Measurements from ENCODE around the gene SMYD3.
"Not testable (repeated sequence)": the region's sequence is repeated elsewhere in the genome, so short reads cannot be mapped to it uniquely, and the experiment has no call there.

Gene SMYD3

DNA sequence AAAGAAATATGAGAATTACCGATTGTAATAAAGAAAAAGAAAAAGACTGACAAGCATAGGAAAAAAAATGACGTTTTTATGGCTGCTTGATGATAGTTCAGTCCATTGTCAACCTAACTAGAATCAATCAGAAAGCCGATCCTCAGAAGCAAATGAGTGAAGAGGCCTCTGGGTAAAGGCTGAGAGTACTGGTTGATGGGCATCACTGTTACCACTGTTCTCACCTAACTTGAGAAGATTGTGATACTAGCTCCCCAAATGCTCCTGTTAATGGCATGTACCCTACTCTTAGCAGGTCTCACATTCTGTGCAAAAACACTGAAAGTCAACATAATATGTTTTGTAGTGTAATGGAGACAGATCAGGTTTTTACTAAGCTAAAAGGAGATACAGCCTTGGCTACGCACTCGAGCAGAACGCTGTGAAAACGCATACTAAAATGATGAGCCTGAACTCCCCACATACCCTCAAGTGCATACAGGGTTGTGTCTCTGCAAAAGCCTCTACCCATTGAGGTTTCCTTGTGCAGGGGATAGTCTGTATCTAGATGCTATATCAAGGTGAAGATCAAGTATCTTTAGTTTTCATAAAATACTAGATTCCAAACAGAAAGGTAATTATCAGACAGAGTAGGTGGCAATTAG is 554.6 kb downstream of the SMYD3 start:
- DNase-seq (ENCODE audit: low read depth), result no peak

DNA sequence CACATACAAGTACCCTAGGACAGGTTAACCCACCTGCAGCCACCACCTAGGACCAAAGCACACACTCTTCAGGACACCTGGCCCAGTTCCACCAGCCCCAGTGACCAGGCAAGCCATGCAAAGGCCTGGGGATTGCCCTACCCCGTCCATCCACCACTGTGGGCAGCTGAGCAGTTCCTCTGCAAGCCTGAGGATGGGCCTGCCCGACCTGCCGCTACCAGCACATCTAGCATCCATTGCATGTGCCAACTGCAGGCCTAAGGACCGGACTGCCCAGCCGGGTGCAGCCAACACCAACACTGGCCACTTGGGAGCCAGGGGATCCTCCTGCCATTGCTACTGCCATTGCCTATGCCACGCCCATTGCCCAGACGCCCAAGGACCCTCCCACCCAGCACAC is 558.3 kb downstream of the SMYD3 start:
- no peak for DNase-seq (ENCODE audit: low read depth)

DNA sequence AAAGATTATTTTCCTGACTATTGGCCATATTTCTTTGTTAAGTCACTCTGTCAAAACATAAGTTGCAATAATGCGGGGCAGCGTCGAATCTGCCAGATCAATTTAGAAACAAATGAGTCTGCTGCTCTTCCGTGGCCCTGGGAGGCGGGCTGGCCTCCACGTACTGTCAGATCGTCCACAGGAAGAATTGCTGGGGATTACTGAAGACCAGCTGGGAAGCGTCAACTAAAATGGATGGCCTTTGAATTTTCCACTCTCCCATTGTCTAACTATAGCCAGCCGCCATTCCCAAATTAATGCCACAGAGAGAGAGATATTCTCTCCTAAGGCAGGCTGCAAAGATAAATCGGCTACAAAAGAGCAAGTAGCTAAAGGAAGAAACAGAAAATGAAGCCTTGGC is 560.2 kb downstream of the SMYD3 start:
- no peak for DNase-seq (ENCODE audit: low read depth)

DNA sequence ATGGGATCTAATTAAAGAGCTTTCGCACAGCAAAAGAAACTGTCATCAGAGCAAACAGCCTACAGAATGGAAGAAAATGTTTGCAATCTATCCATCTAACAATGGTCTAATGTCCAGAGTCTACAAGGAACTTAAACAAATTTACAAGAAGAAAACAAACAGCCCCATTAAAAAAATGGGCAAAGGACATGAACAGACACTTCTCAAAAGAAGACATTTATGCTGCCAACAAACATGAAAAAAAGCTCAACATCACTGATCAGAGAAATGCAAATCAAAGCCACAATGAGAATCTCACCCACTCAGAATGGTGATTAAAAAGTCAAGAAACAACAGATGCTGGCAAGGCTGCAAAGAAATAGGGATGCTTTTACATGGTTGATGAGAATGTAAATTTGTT is 561.9 kb downstream of the SMYD3 start:
- not testable (repeated sequence) for DNase-seq (ENCODE audit: low read depth)

DNA sequence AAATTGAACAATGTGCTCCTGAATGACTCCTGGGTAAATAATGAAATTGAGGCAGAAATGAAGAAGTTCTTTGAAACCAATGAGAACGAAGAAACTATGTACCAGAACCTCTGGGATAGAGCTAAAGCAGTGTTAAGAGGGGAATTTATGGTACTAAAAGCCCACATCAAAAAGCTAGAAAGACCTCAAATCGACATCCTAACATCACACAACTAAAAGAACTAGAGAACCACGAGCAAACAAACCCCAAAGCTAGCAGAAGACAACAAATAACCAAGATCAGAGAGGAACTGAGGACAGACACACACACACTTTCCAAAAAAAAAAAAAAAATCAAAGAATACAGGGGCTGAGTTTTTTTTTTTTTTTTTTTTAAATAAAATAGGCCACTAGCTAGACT is 564.2 kb downstream of the SMYD3 start:
- no peak for DNase-seq (ENCODE audit: low read depth)

DNA sequence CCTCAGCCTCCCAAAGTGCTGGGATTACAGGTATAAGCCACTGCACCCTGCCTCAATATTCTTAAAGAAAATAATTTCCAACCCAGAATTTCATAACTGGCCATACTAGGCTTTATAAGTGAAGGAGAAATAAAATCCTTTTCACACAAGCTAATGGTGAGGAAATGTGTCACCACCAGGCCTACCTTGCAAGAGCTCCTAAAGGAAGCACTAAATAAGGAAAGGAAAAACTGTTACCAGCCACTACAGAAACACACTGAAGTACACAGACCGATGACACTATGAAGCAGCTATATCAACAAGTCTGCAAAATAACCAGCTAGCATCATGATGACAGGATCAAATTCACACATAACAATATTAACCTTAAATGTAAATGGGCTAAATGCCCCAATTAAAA is 565.3 kb downstream of the SMYD3 start:
- DNase-seq (ENCODE audit: low read depth), result not testable (repeated sequence)

DNA sequence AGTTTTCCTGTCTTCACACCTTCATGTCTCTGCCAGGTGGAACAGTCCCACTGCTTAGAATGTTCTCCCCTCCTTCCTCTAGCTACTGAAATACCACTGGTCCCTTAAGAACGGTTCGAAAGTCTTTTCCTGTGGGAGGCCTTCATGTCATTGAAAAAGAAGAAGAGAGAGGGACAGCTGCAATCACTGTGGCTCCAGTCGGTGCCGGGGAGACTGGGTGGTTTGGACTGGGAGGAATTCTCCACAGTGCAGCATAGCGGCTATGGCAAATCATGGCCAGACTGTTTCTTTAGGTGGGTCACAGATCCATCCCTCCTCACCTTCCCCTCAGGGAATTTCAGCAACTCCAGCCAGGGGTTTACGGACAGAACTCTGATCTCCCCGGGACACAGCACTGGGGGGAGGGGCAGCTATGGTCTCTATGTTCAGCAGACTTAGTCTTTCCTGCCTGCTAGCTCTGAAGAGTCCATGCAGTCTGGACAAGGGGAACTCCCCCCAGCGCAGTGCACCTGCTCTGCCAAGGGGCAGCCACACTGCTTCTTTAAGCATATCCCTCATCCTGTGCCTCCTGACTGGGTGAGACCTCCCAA is 567.2 kb downstream of the SMYD3 start:
- DNase-seq (ENCODE audit: low read depth), result no peak

DNA sequence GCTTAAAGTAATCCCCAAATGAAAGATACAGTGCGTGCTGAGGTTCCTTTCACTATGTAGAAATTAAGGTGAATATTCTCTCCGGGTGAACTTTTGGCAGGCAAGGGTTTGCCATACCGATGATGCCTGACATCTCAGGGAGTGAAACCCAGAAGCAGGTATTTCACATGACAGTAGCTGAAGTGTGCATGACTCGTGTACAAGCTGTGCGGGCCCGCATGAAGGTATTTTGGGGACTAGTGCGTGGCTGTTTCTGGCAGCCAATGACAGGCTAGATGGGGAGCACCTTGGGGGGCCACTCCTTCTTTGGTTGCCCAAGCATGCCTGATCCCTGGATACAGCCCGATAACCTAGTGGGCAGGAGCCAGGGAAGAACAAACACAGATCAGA is 569.0 kb downstream of the SMYD3 start:
- DNase-seq (ENCODE audit: low read depth), result no peak

DNA sequence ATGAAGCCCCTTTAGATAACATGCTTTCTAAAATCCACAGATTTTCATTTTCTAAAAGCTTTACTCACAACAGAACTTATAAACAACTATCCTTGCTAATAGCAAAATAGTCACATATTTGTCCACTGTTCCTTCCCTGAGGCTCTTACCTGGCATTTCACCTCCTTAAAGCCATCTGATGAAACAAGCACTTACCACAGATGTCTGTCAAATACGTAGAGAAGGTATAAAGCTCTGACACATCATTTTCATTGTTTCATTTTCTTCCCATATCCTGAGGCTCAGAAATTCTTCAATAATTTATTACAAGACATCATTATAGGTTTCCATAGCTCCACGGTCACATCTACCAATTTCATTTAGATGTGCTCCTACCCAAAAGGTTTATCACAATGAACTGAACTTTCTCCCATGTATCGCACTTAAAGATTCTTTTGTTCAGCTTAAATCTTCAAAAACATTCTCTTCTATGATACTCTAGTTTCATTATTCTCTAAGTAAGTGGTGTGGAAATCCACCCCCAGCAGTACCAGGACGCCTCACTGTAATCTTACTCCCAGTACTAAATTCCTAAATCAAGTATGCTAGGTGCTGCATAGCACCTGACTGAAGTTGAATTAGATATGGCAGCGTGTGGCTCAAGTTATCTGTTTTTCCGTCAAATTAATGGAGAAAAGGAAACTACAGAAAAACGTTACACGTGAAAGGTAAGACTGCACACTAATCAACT is 569.6 kb downstream of the SMYD3 start:
- no peak for DNase-seq (ENCODE audit: low read depth)

DNA sequence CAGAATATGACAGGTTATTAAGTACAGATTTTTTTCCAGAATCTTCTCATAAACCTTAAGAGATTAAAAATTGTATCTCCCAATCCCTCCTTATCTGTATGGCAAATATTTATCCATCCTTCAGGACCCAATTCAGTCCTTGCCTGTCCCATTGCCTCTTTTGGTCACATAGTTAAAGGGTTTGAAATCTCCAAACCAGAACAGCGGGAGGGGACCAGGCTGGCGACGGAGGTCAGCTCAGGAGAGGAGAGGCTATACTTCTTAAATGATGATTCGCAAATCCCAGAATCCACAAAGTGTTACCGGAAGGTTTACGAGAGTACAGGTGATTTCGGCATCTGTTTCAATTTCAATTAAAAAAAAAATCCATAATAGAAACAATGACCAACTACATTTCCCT is 572.7 kb downstream of the SMYD3 start:
- no peak for DNase-seq (ENCODE audit: low read depth)

DNA sequence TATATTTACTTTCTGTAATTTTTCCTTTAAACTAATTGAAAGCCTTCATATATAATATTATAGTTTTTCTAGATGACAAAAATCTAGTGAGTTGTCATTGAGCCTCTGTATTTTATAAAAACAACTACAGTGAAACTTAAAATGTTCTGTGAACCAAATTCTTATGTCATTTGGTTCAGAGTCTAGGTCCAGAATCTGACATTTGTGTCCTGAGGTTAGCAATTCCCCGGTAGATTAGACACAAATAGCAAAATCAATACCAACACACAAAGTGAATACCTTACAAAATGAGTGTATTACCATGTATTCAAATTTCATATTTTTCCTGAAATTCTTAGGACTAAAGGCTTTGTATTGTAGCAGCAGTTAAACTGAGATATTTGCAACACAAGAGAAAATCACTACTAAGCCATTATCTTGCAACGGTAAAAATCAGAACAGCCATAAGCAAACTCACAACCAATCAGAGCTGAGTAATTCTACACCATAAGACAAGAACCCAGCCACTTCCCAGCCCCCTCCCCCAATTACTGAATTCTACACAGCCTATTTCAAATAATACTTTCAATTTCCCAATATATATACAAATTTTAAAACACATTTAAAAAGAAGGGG is 573.5 kb downstream of the SMYD3 start:
- no peak for DNase-seq (ENCODE audit: low read depth)

DNA sequence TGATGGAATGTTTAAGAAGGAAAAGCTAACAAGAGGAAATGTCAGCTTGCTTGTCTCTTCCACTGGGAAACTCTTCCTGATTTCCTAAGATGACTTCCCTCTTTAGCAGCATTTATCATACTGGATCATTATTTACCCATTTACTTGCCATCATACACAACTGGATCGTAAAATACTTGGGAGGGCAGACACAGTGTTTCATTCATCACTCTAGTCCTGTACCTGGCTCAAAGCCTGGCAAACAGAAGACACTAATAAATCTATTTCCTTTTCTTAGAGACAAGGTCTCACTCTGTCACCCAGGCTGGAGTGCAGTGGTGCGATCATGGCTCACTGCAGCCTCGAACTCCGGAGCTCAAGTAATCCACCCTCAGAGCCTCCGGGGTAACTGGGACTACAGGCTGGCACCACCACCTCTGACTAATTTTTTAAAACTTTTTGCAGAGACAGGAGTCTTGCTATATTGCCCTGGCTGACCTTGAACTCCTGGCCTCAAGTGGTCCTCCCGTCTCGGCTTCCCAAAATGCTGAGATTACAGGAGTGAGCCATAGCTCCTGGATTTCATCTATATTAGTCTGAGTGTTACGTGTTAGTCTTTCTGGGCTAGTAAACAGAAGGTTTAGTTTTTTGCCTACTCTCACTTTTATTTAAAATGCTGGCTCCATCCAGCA is 574.6 kb downstream of the SMYD3 start:
- DNase-seq (ENCODE audit: low read depth), result no peak

DNA sequence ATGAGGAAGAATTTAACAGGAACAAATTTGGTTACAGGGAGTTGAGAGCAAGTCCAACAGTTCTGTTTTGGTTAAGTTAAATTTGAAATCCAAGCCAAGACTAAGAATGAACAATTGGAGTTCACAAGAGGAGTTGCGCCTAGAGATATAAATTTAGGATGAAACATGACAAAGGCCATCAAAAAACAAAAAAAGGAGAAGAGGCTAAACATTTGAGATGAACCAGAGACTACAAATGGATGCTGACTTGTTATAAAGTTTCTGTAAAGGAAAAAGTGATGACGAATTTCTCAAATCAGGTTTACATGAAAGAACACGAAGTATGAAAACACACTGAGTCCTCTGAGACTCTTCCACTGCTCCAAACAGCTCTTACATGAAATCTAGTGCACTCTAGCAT is 575.6 kb downstream of the SMYD3 start:
- no peak for DNase-seq (ENCODE audit: low read depth)

DNA sequence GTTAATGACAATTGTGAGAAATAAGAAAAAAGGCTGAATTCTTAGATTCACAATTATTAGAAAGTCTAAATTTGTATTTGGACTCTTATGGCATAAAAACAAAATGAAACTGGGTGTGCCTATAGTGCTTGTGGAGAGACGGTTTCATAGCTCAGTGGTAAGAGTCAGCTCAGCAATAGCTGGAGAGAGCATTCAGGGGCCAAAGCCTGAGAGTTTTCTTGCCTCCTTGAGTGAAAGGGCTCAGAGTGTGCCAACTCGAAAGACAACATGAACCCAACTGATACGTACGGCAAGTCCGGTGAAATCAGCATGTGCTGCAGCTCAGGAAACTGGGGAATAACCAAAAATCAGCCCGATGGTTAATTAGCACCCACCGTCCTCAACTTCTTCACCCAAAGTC is 577.9 kb downstream of the SMYD3 start:
- DNase-seq (ENCODE audit: low read depth), result no peak

DNA sequence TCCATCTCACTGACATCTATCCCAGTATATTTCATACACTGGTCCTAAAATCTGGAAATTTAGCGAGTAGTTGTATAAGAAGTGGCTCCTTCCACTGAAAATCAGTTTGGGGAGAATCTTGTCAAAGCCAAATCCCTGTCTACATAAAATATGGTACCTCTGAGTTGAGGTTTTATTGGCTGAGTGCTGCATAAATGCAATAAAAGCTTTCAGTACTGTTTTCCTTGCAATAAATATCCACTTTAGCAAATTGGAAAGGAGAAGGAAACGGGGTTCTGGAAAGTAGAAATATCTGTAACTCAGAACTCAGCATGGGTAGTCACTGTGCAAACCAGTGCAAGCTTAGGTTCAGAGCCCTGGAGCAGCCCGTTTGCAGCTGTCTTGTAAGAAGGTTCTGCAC is 580.2 kb downstream of the SMYD3 start:
- DNase-seq (ENCODE audit: low read depth), result no peak

DNA sequence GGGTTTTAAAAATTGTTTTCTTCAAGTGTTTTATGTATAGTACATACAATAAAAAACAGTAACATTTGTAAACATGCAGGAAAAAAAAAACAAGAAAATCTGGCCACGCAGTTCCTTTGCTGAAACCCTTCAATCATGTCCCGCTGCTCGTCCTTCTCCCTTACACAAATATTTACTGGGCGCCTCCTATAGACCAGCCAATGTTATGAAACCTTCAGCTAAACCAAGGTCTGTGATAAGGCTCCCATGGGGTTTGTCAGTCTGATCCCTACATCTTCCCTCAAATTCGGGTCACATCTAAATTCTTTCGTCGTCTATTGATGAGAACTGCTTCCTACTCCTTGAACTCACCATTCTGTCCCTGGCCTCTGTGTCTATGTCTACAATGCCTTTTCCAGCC is 583.9 kb downstream of the SMYD3 start:
- DNase-seq (ENCODE audit: low read depth), result no peak

DNA sequence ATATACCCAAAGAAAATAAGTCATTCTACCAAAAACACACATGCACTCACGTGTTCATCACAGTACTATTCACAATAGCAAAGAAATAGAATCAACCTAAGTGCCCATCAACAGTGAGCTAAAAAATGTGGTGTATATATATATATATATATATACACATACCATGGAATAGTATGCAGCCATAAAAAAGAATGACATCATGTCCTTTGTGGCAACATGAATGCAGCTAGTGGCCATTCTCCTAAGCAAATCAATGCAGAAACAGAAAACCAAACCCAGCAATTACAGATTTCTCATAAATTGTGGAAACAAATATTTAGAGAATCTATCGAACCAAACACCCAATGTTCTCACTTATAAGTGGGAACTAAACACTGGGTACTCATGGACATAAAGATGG is 585.7 kb downstream of the SMYD3 start:
- DNase-seq (ENCODE audit: low read depth), result no peak

DNA sequence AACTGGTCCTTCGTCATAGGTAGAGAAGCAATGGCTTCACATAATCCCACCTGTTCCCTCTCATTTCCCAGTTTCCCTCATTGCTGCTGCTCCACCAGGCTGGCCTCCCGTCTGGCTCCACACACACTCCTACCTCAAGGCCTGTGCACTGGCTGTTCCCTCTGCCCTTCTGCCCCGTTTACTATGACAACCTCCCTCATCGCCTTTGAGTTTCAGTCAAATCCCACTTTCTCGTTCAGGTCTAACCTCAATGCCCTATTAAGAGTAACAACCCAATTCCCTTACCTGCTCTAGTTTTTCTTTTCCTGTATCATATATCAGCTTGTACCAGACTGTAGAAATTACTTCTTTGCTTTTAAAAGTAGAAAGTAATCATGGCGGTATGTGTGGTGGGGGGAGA is 589.7 kb downstream of the SMYD3 start:
- DNase-seq (ENCODE audit: low read depth), result no peak

DNA sequence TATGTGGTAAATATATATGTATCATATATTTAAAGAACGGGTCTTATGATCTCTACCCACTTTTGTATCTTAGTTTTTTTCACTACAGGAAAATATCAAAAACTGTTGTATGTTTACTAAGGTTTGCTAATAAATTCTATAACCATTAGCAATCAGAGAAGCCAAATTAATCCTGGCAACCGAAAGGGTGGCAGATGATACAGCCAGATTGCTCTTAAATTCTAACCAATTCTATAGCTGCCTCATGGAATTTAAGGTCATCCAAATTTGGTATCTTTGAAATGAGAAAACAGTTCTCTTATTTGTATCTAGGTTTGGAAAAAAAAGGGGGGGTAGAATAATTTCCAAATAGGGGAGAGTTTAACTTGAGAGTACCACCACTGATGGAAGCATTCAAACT is 591.2 kb downstream of the SMYD3 start:
- DNase-seq (ENCODE audit: low read depth), result no peak

DNA sequence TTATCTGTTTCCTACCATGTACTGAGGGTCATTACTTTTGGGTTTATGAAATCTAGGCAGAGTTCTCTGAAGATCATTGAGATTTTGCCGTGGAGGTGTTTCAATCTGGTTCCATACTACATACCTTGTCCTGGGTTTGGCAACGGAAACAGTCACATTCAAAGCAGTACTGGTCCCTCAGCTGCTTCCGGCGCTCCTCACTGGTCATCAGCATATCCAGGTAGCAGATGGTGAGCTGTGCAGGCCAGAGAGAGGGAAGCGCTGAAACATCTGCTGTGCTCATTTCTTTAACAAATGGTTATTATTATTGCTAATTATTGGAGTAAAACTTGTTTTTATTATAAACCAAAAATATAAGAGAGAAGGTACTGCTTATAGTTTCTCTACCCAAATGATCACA is 591.7 kb downstream of the SMYD3 start:
- no peak for DNase-seq (ENCODE audit: low read depth)

DNA sequence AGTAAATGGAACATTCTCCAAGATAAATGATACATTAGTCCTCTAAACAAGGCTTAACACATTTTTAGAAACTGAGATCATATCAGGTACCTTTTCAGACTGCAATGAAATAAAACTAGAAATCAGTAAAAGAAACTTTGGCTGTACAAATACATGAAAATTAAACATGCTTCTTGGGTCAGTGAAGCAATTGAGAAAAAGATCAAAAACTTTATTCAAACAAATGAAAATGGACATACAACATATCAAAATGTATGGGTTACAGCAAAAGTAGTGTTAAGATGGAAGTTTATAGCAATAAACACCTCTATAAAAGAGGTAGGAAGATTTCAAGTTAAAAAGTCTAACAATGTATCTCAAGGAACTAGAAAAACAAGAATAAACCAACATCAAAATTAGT is 598.5 kb downstream of the SMYD3 start:
- DNase-seq (ENCODE audit: low read depth), result no peak

DNA sequence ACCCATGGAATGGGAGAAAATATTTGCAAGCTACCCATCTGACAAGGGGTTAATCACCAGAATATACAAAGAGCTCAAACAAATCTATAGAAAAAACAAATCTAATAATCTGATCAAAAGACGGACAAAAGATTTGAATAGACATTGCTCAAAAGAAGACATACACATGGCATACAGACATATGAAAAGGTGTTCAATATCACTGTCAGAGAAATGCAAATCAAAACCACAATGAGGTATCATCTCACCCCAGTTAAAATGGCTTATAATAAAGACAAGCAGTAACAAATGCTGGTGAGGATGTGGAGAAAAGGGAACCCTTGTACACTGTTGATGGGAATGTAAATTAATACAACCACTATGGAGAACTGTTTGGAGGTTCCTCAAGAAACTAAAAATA is 600.9 kb downstream of the SMYD3 start:
- no peak for DNase-seq (ENCODE audit: low read depth)

DNA sequence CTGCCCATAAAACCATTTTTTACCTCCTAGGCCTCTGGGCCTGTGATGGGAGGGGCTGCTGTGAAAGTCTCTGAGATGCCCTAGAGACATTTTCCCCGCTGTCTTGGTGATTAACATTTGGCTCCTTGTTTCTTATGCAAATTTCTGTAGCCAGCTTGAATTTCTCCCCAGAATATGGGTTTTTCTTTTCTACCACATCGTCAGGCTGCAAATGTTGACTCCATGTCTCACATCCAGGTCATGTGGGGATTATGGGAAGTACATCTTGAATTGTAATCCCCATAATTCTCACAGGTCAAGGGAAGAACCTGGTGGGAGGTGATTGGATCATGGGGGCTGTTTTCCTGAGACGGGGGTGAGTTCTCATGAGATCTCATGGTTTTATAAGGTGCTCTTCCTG is 603.2 kb downstream of the SMYD3 start:
- no peak for DNase-seq (ENCODE audit: low read depth)

All from GM04503 (cell line).